Stimulated activated memory B cell treated with anti-CD40 and anti-IgM and Interleukin-4, amounts not matched to agents 10 μg/mL and 1 μg/mL and 100 μg/mL, for 72 hours (primary cell): ENCODE measurements around the gene CALML5.
A peak's percentile ranks its signal among the peaks of the same experiment; 100 is the strongest.

Experiments
- ATAC-seq: fragments of 150-1000 bp; cut with Tn5 transposase; 2 replicates; pipeline ENCODE4 v1.10.0; 2021
- H3K27ac Mint-ChIP-seq: one replicate; pipeline ENCODE4 v1.8.0; 2022; ENCODE audit warnings: mild to moderate bottlenecking, mixed read lengths
- H3K27me3 Mint-ChIP-seq: one replicate; pipeline ENCODE4 v1.8.0; 2022; ENCODE audit warnings: mixed read lengths
- H3K36me3 Mint-ChIP-seq: one replicate; pipeline ENCODE4 v1.8.0; 2022; ENCODE audit warnings: mixed read lengths
- H3K4me1 Mint-ChIP-seq: one replicate; pipeline ENCODE4 v1.8.0; 2022; ENCODE audit warnings: mixed read lengths
- H3K4me3 Mint-ChIP-seq: one replicate; pipeline ENCODE4 v1.8.0; 2022; ENCODE audit warnings: mild to moderate bottlenecking, moderate library complexity, mixed read lengths
- H3K9me3 Mint-ChIP-seq: one replicate; pipeline ENCODE4 v1.8.0; 2022; ENCODE audit warnings: mixed read lengths

Gene CALML5

DNA sequence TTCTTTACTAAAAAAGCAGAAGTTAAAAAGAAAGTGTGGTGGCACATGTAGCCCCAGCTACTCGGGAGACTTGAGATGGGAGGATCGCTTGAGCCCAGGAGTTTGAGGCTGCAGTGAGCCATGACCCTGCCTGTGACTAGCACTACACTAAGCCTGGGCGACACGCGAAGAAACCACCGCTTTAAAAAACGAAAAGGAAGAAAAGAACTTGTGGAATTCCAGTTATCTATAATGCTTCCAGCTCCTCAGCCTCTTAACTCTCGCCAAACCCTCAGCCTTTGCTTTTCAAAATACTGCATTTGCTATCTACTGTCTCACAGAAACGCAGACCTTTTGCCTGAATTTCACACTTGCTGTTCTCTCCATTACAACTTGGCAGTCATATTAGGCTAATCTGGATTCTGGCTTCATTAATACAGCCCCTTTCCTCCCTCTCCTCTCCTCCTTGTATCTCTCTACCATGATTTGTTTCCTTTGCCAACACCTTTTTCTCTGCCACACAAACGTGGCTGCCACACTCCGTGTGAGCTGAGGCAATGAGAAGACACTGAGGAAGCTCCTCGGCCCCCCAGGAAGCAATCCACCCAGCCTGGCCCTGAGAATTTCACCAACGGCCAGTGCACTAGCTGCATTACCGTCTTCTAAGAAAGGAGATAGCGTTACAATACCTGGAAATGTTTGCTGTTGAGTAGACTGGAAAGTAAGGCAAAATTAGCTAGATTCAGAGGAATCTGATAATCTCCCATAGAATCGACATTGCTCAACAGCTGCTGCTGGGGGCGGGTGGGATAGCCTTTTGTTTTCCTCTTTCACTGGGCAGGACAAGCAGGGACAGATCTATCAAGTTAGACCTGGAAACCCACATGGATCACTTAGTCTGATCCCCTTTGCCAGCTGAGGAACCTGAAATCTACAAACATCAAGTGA is 37.2 kb downstream of the CALML5 start:
- Mint-ChIP-seq H3K9me3 (no peaks in the 10 kb centered on the region), H3K4me3 (no peak overlapping the region), H3K27me3 (peaks cover 9% of the 10 kb centered on the region), H3K27ac (no peak overlapping the region), H3K4me1 (peaks cover 12% of the 10 kb centered on the region), H3K36me3 (peaks cover 7% of the 10 kb centered on the region)
- ATAC-seq: peak; percentile 47

DNA sequence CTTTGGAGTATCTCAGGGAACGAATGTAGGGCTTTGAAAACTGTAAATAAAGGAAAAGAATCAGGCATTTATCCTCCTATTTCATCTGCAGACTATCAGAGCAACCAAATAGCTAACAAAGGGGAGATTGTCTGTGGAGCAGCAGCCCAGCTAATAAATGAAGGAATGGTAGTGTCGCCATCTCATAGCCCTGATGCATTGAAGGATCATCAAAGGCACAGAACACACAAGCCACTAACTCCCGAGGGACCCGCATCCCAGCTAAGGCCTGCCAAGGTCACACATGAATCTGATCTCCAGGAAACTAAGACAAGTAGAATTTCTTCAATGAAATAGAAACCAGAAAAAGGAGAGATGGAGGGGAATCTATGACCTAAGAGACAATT is 38.2 kb downstream of the CALML5 start:
- Mint-ChIP-seq H3K36me3 (peaks cover 15% of the 10 kb centered on the region), H3K27me3 (peaks cover 9% of the 10 kb centered on the region), H3K9me3 (no peaks in the 10 kb centered on the region), H3K4me3 (no peak overlapping the region), H3K27ac (no peak overlapping the region), H3K4me1 (peaks cover 12% of the 10 kb centered on the region)
- no peak for ATAC-seq

DNA sequence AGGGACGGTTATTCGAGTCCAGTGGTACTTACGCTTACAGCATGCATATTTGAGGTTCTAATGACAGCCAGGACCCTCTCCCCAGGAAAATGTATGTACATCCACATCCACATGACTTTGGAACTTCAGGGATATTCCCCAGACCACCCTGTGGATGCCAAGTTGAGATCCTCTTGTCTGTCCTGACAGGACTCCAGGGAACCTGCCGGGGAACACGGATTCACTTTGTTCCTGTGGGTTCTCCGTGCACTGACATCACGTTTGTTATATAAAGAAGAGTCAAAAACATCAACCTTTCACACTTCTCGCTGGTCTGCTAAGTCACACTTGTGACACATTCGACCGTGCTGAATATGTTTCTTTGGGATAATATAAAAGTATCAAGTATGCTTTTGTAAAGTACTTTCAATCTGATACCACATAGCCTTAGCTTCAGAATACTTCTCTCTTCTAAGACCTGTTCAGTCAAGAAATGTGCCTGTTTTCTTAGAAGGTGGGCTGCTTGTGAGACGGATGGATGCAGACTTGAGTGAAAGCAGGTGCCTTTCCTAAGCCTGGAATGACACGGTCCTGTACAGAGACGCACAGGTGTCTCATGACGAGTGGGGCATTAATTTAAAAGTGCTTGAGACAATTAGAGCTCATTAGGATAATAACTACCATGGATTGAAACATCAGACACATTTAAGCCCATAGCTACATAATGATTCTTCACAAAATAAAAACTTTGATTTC is 38.7 kb downstream of the CALML5 start:
- Mint-ChIP-seq H3K9me3 (no peaks in the 10 kb centered on the region), H3K27me3 (peaks cover 9% of the 10 kb centered on the region), H3K4me3 (no peak overlapping the region), H3K4me1 (peaks cover 12% of the 10 kb centered on the region), H3K27ac (no peak overlapping the region), H3K36me3 (peaks cover 19% of the 10 kb centered on the region)
- ATAC-seq: no peak

DNA sequence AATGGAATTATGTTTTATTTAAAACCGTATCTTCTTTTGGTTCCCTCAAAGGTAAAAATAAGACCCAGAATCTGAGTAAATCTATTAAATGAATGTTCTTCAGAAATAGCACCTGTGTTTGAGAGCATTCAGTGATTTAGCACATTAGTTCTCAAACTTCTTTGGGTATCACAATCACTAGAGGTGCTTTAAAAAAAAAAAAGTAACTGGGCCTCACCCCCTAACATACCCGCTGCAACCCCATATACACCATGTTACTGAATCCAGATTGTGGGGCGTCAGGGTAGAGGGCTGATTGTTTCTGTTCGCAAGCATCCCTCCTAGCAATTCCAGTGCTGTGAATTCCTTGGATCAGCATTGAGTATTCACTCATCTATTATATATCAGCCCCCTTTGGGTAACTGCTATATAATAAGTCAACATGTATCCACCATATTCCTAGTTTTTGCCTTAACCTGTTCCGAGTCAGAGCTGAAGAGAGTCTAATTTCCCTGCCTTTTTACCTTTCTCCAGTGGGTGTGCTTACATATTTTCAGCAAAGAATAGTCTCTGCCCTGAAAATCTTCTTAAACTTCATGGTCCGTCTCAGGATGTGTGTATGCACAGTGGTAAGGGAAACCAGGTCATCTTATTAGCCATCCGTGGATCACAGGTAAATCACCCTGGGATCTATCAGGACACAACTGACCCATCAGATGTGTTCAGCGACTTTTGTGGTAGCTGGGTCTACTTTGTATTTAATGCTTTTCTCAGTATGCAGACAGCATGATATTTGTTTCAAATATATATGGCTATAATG is 40.2 kb downstream of the CALML5 start:
- Mint-ChIP-seq H3K9me3 (no peaks in the 10 kb centered on the region), H3K36me3 (peaks cover 19% of the 10 kb centered on the region), H3K4me1 (peaks cover 12% of the 10 kb centered on the region), H3K4me3 (no peak overlapping the region), H3K27me3 (peaks cover 9% of the 10 kb centered on the region), H3K27ac (no peak overlapping the region)
- no peak for ATAC-seq

DNA sequence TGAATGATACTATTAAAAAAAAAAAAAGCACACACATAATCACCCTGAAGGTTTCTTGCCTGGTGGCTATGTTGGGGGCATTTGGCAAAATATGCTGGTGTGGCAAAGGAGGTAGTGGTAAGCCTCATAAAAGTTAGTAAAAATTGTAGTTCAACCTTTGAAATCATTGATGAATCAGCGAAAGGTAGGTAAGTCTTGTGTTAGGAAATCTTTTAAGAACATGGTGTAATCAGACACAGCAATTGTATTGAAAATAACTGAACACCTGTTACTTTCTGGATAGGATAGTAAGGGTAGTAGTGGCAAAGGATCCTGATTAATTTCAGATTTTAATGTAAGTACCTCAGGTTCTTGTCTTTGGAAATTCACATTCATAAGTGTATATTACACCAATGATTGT is 40.9 kb downstream of the CALML5 start:
- Mint-ChIP-seq H3K27ac (no peak overlapping the region), H3K4me1 (peaks cover 12% of the 10 kb centered on the region), H3K4me3 (no peak overlapping the region), H3K36me3 (peaks cover 25% of the 10 kb centered on the region), H3K27me3 (peaks cover 3% of the 10 kb centered on the region), H3K9me3 (no peaks in the 10 kb centered on the region)
- no peak for ATAC-seq

DNA sequence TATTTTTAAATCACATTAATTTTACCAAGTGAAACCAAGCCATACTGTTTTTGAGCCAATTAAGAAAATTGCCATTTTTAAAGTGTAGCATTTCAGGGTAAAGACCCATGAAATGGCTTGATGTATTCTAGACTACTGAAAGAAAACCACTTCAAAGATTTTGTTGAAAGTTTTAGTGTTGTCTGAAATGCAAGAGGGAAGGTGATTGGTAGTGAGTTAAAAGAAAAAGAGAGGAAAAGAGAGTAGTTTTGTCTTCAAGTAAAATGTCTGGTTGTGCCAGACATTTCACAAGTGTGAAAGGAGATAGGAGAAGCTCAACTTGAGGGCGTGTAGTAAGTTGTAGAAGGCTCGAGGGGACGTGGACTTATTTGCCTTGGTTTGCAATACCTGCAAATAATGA is 41.6 kb downstream of the CALML5 start:
- peaks cover 12% of the 10 kb centered on the region for H3K4me1 Mint-ChIP-seq
- no peaks in the 10 kb centered on the region for H3K27me3 Mint-ChIP-seq
- H3K27ac Mint-ChIP-seq: no peak overlapping the region

DNA sequence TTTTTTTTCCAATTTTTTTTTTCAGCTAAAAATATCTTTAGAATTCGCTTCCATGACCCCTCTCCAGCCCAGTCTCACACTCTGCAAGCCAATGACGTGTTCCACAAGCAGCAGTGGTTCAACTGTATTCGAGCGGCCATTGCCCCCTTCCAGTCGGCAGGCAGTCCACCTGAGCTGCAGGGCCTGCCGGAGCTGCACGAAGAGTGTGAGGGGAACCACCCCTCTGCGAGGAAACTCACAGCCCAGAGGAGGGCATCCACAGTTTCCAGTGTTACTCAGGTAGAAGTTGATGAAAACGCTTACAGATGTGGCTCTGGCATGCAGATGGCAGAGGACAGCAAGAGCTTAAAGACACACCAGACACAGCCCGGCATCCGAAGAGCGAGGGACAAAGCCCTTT is 42.8 kb downstream of the CALML5 start:
- no peak for ATAC-seq
- H3K36me3 Mint-ChIP-seq: peaks cover 30% of the 10 kb centered on the region
- H3K4me3 Mint-ChIP-seq: no peak overlapping the region
- no peaks in the 10 kb centered on the region for H3K27me3 Mint-ChIP-seq
- H3K4me1 Mint-ChIP-seq: peaks cover 3% of the 10 kb centered on the region
- no peak overlapping the region for H3K27ac Mint-ChIP-seq
- H3K9me3 Mint-ChIP-seq: no peaks in the 10 kb centered on the region

More for the DNA sequence above, 41.6 kb downstream of the CALML5 start:
- Mint-ChIP-seq H3K36me3 (peaks cover 25% of the 10 kb centered on the region), H3K4me3 (no peak overlapping the region), H3K9me3 (no peaks in the 10 kb centered on the region)
- no peak for ATAC-seq

DNA sequence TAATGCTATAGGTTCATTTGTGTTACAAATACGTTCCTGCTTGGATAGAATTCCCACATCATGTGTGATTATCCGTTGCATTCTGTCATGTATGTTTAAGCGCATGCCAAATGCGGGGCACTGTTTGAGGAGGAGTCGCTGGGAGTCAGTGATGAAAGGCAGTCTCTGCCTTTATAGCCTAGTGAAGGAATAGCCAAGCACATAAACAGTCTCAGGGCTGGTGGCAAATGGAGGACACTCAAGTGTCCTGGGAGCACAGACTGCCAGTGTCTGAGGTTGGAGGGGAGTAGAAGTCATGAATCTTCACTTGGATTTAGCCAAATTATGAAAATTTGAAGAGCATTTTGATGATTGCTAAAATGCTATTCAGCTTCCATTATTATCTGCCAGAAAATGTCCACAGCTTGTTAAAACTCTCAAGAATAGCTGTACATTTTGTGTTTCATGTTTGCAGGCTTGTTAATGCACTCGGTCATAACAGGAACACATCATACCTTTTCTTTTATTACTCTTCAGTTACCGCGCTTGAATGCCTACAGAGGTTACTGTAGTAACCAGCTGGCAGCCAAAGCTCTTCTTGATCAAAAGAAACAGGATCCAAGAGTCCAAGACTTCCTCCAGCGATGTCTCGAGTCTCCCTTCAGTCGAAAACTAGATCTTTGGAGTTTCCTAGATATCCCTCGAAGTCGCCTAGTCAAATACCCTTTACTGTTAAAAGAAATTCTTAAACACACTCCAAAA is 45.5 kb downstream of the CALML5 start:
- Mint-ChIP-seq H3K27me3 (no peaks in the 10 kb centered on the region), H3K4me1 (no peaks in the 10 kb centered on the region), H3K27ac (no peak overlapping the region), H3K9me3 (no peaks in the 10 kb centered on the region), H3K36me3 (peaks cover 30% of the 10 kb centered on the region), H3K4me3 (no peak overlapping the region)
- no peak for ATAC-seq

DNA sequence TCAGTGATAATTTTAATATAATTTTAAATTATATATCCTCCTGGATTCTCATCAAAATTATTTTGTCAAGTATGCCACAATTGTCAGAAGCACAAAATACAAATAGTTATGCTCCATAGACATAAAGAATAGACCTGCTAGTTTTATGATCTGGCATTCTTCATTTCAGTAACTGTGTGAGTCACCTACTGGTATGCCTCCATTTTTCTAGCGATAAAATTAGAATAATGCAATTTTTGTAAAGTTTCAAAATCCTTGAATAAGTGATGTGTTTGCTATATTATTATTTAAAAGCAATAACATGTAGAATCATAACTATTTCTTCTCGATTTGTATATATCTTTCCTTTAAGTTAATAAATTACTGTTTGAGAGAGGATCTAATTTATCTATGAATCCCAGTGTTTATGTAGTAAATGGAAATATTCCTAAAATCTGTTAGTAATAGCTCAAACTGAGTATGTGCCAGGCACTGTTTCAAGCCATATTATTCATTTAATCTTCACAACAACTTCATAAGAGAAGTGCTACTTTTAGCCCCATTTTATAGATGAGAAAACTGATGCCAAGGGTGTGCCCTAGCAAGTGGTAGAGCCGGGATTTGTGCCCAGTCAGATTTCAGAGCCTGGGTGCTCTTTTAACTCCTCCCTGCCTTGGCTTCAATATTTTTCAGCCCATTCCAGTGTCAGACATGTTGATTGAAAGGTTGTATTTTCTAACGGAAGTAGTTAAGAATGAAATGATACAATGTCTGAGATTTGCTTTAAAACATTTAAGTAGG is 48.6 kb downstream of the CALML5 start:
- Mint-ChIP-seq H3K27ac (no peak overlapping the region), H3K27me3 (no peaks in the 10 kb centered on the region), H3K4me1 (peaks cover 15% of the 10 kb centered on the region), H3K4me3 (no peak overlapping the region), H3K36me3 (peaks cover 12% of the 10 kb centered on the region), H3K9me3 (no peaks in the 10 kb centered on the region)
- ATAC-seq: no peak

DNA sequence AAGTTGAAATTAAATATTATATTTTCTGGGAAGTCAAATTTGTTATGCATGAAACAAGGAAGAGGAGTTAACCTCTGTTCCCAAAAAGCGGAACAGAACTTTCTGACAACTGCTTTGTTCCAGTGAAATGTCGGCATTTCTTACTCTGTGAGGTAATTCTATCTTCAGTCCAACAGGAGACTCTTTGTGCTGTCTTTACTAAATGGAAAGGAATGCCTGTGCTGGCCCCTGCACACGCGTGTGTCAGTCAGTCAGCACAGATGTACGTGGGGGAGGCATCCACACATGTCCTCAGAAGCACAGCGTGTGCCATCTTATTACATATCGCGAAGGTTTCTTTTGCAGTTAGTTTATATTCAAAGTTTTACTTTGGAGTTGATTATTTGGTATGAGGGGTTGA is 49.5 kb downstream of the CALML5 start:
- Mint-ChIP-seq H3K4me3 (no peak overlapping the region), H3K27me3 (no peaks in the 10 kb centered on the region)

DNA sequence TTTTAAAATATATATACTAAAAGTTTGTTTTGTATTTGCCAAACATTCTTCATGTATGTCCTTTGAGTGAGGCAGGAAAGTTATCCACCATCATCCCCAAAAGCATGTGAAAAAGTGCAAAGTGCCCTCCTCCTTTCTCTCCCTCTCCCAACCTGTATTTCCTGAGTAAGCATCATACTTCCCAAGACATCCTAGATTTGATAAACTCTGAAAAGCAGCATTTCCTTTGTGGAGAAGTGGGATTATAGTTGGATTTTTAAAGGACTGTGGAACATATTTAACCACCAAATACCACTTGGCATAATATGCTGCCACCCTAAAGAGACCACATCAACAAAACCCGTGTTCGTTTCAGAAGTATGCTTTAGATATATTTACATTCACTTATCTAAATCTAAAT is 50.1 kb downstream of the CALML5 start:
- no peaks in the 10 kb centered on the region for H3K27me3 Mint-ChIP-seq

More for the DNA sequence above, 49.5 kb downstream of the CALML5 start:
- ATAC-seq: no peak
- Mint-ChIP-seq H3K4me1 (peaks cover 19% of the 10 kb centered on the region), H3K27ac (no peak overlapping the region), H3K9me3 (no peaks in the 10 kb centered on the region), H3K36me3 (peaks cover 11% of the 10 kb centered on the region)

More for the DNA sequence above, 50.1 kb downstream of the CALML5 start:
- Mint-ChIP-seq H3K36me3 (peaks cover 11% of the 10 kb centered on the region), H3K27ac (no peak overlapping the region), H3K9me3 (no peaks in the 10 kb centered on the region), H3K4me3 (no peak overlapping the region), H3K4me1 (peaks cover 25% of the 10 kb centered on the region)
- no peak for ATAC-seq
